HepG2 (cell line): ENCODE measurements around the gene STMN1.

ENCODE experiments used
- CBFB ChIP-seq: sonication (generic); formaldehyde crosslinking; IDR thresholded peaks from 2 replicates; pipeline ENCODE4 v1.4.0; 2020; ENCODE audit warnings: missing genetic modification reagents
- FOXP4 ChIP-seq: sonication (generic); formaldehyde crosslinking; IDR thresholded peaks from 2 replicates; pipeline ENCODE4 v1.4.0; 2020; ENCODE audit warnings: missing genetic modification reagents
- GABPA ChIP-seq, 2 experiments: IDR thresholded peaks; 2 replicates each; pipeline ENCODE4 v1.6.1; 2011 to 2016; ENCODE audit warnings: low read depth in 2 of 2, low read length in 1 of 2, missing biosample characterization in 1 of 2, missing genetic modification characterization in 1 of 2
- HMG20B ChIP-seq: conservative IDR thresholded peaks from 2 replicates; pipeline ENCODE4 v1.6.1; 2016; ENCODE audit warnings: missing genetic modification reagents, missing compliant biosample characterization
- POLR2A ChIP-seq, 2 experiments: IDR thresholded peaks; 2 replicates each; pipeline ENCODE4 v1.6.1; 2011; ENCODE audit warnings: low read depth in 2 of 2, low read length in 2 of 2, mild to moderate bottlenecking in 1 of 2, moderate library complexity in 1 of 2; ENCODE audit not compliant: insufficient read depth in 1 of 2
- RAD51 ChIP-seq: fragments of 450-650 bp; IDR thresholded peaks from 2 replicates; pipeline ENCODE4 v1.6.1; 2016; ENCODE audit warnings: borderline replicate concordance
- ZBTB21 ChIP-seq: sonication (generic); formaldehyde crosslinking; IDR thresholded peaks from 2 replicates; pipeline ENCODE4 v1.4.0; 2020; ENCODE audit warnings: missing genetic modification reagents
- ZFP36L1 ChIP-seq: sonication (generic); formaldehyde crosslinking; IDR thresholded peaks from 2 replicates; pipeline ENCODE4 v1.8.0; 2022; ENCODE audit warnings: mild to moderate bottlenecking, missing genetic modification reagents, moderate library complexity
- ZNF274 ChIP-seq: sonication (generic); formaldehyde crosslinking; IDR thresholded peaks from 2 replicates; pipeline ENCODE4 v1.5.1; 2020; ENCODE audit warnings: mild to moderate bottlenecking, missing genetic modification reagents
- ZNF281 ChIP-seq: sonication (generic); formaldehyde crosslinking; IDR thresholded peaks from 2 replicates; pipeline ENCODE4 v1.4.0; 2020; ENCODE audit warnings: missing genetic modification reagents, borderline replicate concordance
- ZNF598 ChIP-seq: sonication (generic); formaldehyde crosslinking; IDR thresholded peaks from 2 replicates; pipeline ENCODE4 v1.5.1; 2020; ENCODE audit warnings: mild to moderate bottlenecking, missing genetic modification reagents, borderline replicate concordance
- TF ChIP-seq, protein P1 (sequence below): sonication (generic); formaldehyde crosslinking; IDR thresholded peaks from 2 replicates; pipeline ENCODE4 v1.5.0; 2020; ENCODE audit warnings: mild to moderate bottlenecking, missing genetic modification reagents, moderate library complexity

DNA sequence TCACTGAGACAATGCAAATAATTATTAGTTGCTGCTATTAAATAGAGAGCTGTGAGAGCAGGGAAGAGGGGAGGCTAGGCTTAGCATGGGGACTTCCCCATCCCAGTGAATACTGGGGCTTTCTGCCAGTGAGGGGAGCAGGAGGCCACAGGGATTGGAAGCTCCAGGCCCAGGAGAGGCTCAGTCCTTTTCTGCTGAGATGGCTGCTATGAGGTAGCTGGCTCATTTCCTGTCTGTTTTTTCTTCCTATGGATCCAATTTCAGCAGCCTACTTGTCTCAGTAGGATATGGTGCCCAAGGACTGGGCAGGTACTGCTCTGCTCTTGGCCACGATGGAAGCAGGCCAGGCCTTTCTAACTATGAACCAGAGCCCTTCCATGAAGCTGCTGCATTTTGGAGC, 10.0 kb downstream of the STMN1 start:
- TF ChIP-seq HMG20B (CRISPR knock-in tag) (no peak), POLR2A (IDR thresholded peaks at IDR 0.05; ENCODE audit: insufficient read depth in 1 of 2, low read depth in 2 of 2, low read length in 2 of 2) (no peak), ZFP36L1 (no peak), ZNF274 (CRISPR knock-in tag) (no peak), ZBTB21 (CRISPR knock-in tag) (no peak), CBFB (CRISPR knock-in tag) (no peak), ZNF281 (CRISPR knock-in tag) (no peak), RAD51 (no peak), ZNF598 (CRISPR knock-in tag) (no peak), GABPA (IDR thresholded peaks at IDR 0.05; ENCODE audit: low read depth, low read length) (no peak), GABPA (CRISPR knock-in tag; IDR thresholded peaks at IDR 0.05; ENCODE audit: low read depth) (no peak), FOXP4 (no peak)
- TF ChIP-seq, protein P1, sequence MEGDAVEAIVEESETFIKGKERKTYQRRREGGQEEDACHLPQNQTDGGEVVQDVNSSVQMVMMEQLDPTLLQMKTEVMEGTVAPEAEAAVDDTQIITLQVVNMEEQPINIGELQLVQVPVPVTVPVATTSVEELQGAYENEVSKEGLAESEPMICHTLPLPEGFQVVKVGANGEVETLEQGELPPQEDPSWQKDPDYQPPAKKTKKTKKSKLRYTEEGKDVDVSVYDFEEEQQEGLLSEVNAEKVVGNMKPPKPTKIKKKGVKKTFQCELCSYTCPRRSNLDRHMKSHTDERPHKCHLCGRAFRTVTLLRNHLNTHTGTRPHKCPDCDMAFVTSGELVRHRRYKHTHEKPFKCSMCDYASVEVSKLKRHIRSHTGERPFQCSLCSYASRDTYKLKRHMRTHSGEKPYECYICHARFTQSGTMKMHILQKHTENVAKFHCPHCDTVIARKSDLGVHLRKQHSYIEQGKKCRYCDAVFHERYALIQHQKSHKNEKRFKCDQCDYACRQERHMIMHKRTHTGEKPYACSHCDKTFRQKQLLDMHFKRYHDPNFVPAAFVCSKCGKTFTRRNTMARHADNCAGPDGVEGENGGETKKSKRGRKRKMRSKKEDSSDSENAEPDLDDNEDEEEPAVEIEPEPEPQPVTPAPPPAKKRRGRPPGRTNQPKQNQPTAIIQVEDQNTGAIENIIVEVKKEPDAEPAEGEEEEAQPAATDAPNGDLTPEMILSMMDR (CRISPR knock-in tag): no peak
